H1 (cell line): ENCODE data around the gene LITAFD. TPM values are rescaled to one million over a fixed set of nuclear protein-coding genes. Genes with fewer than 3 reads are reported as not detected.

Experiments used
- CTCF ChIA-PET: fragments of 300-600 bp; sonication (Branson Sonifier 250); formaldehyde crosslinking; loops from one replicate; lab custom pipeline; 2021; ENCODE audit not compliant: partially characterized antibody; lab: Charles Lee
- POLR2A ChIA-PET: fragments of 300-600 bp; sonication (Branson Sonifier 250); formaldehyde crosslinking; loops from one replicate; lab custom pipeline; 2021; ENCODE audit warnings: inconsistent platforms; ENCODE audit not compliant: partially characterized antibody; lab: Charles Lee
- DNase-seq, 2 experiments: peaks; one replicate each; pipeline versions ENCODE4 v3.0.0 to v3.0.0-alpha.2; 2010 to 2022; ENCODE audit warnings: low spot score in 2 of 2, low read depth in 1 of 2, mixed read lengths in 1 of 2
- FAIRE-seq: peaks from 2 replicates; lab custom pipeline; 2011; peaks lifted over from hg19 to GRCh38; lab: Jason Lieb, UNC
- H2AFZ ChIP-seq: 2 replicates; pipeline ENCODE4 v1.8.1; 2012; ENCODE audit warnings: low read length, inconsistent platforms
- H2AK5ac ChIP-seq: 2 replicates; pipeline ENCODE4 v1.6.1; 2013; ENCODE audit warnings: low read depth, low read length
- H2BK120ac ChIP-seq: replicated peaks from 2 replicates; pipeline ENCODE3; 2013; ENCODE audit warnings: low read depth, low read length, inconsistent platforms
- H2BK12ac ChIP-seq: 2 replicates; pipeline ENCODE4 v1.6.1; 2013; ENCODE audit warnings: low read depth, low read length
- H2BK15ac ChIP-seq: 2 replicates; pipeline ENCODE4 v1.6.1; 2013; ENCODE audit warnings: low read length
- H2BK20ac ChIP-seq: 2 replicates; pipeline ENCODE4 v1.6.1; 2013; ENCODE audit warnings: low read length
- H2BK5ac ChIP-seq: 2 replicates; pipeline ENCODE4 v1.6.1; 2013; ENCODE audit warnings: low read depth, low read length
- H3K14ac ChIP-seq: 2 replicates; pipeline ENCODE4 v1.6.1; 2013; ENCODE audit warnings: inconsistent platforms; ENCODE audit not compliant: insufficient read length
- H3K18ac ChIP-seq: 2 replicates; pipeline ENCODE4 v1.6.1; 2013; ENCODE audit warnings: low read length; ENCODE audit errors: extremely low read depth
- H3K23ac ChIP-seq: 2 replicates; pipeline ENCODE4 v1.6.1; 2013; ENCODE audit warnings: inconsistent platforms; ENCODE audit not compliant: insufficient read length
- H3K23me2 ChIP-seq: 2 replicates; pipeline ENCODE4 v1.6.1; 2013; ENCODE audit warnings: low read depth, low read length
- H3K27ac ChIP-seq: 2 replicates; pipeline ENCODE4 v1.6.1; 2011; ENCODE audit warnings: low read depth, low read length, inconsistent platforms
- H3K27me3 ChIP-seq, 4 experiments: replicated peaks in 1 of 4; 1 replicate in 1 of 4; 2 replicates in 3 of 4; pipeline versions ENCODE4 v1.6.1 to v1.8.1; 2011 to 2013; ENCODE audit warnings: low read length in 3 of 4, mild to moderate bottlenecking in 3 of 4, inconsistent platforms in 2 of 4, mixed read lengths in 2 of 4, moderate library complexity in 1 of 4; ENCODE audit not compliant: control insufficient read depth in 3 of 4, insufficient read depth in 3 of 4; ENCODE audit errors: extremely low read depth in 1 of 4
- H3K36me3 ChIP-seq, 4 experiments: 2 replicates each; pipeline versions ENCODE4 v1.6.1 to v1.8.1; 2011 to 2013; ENCODE audit warnings: mild to moderate bottlenecking in 4 of 4, low read length in 3 of 4, moderate library complexity in 2 of 4, control low read depth in 1 of 4, inconsistent platforms in 1 of 4; ENCODE audit not compliant: insufficient read depth in 4 of 4, control insufficient read depth in 2 of 4
- H3K4ac ChIP-seq: replicated peaks from 2 replicates; pipeline ENCODE3; 2013; ENCODE audit warnings: low read length, low read depth, mixed read lengths, inconsistent platforms; ENCODE audit not compliant: insufficient read length
- H3K4me1 ChIP-seq, 4 experiments: replicated peaks in 1 of 4; 1 replicate in 1 of 4; 2 replicates in 3 of 4; pipeline versions ENCODE4 v1.6.1 to v1.8.1; 2011 to 2013; ENCODE audit warnings: low read length in 3 of 4, inconsistent platforms in 2 of 4, mixed read lengths in 1 of 4; ENCODE audit not compliant: insufficient read depth in 4 of 4, control insufficient read depth in 3 of 4
- H3K4me2 ChIP-seq, 2 experiments: 2 replicates each; pipeline versions ENCODE4 v1.6.1 to v1.8.1; 2011 to 2013; ENCODE audit warnings: low read depth in 2 of 2, low read length in 2 of 2, control low read depth in 1 of 2, inconsistent platforms in 1 of 2, mild to moderate bottlenecking in 1 of 2; ENCODE audit not compliant: insufficient read depth in 1 of 2
- H3K4me3 ChIP-seq, 4 experiments: fragments of 200-600, 300-600 bp in 1 of 4; sonication (generic), shearing (Covaris generic), sonication (Bioruptor Twin) in 1 of 4; 2 replicates each; pipeline versions ENCODE4 v1.5.1 to v1.8.1; 2011 to 2016; ENCODE audit warnings: low read length in 4 of 4, low read depth in 3 of 4, control low read depth in 2 of 4, inconsistent platforms in 2 of 4, mild to moderate bottlenecking in 2 of 4, mixed read lengths in 1 of 4, moderate library complexity in 1 of 4; ENCODE audit not compliant: insufficient read depth in 2 of 4; ENCODE audit errors: extremely low read depth in 1 of 4
- H3K56ac ChIP-seq: replicated peaks from 2 replicates; pipeline ENCODE3; 2013; ENCODE audit warnings: low read depth, mild to moderate bottlenecking, mixed read lengths, low read length, inconsistent platforms; ENCODE audit not compliant: insufficient read length
- H3K79me1 ChIP-seq: 2 replicates; pipeline ENCODE4 v1.6.1; 2013; ENCODE audit warnings: low read depth, low read length, control low read depth
- H3K79me2 ChIP-seq, 2 experiments: 2 replicates each; pipeline versions ENCODE4 v1.6.1 to v1.8.1; 2012 to 2013; ENCODE audit warnings: low read length in 2 of 2, mild to moderate bottlenecking in 2 of 2, inconsistent platforms in 1 of 2; ENCODE audit not compliant: insufficient read depth in 2 of 2, control insufficient read depth in 1 of 2
- H3K9ac ChIP-seq, 4 experiments: replicated peaks in 1 of 4; 1 replicate in 1 of 4; 2 replicates in 3 of 4; pipeline versions ENCODE4 v1.6.1 to v1.8.1; 2011 to 2013; ENCODE audit warnings: low read depth in 3 of 4, low read length in 3 of 4, control low read depth in 2 of 4, mild to moderate bottlenecking in 2 of 4, moderate library complexity in 2 of 4, inconsistent platforms in 1 of 4; ENCODE audit errors: extremely low read depth in 1 of 4
- H3K9me3 ChIP-seq, 2 experiments: 2 replicates each; pipeline versions ENCODE4 v1.6.1 to v1.8.1; 2012 to 2013; ENCODE audit warnings: mild to moderate bottlenecking in 2 of 2, moderate library complexity in 2 of 2, control low read depth in 1 of 2, inconsistent platforms in 1 of 2, low read depth in 1 of 2, low read length in 1 of 2, mixed read lengths in 1 of 2; ENCODE audit not compliant: insufficient read depth in 2 of 2
- H4K20me1 ChIP-seq, 2 experiments: replicated peaks in 1 of 2; 2 replicates each; pipeline versions ENCODE3 to v1.8.1; 2011 to 2013; ENCODE audit warnings: inconsistent platforms in 2 of 2, low read length in 2 of 2, mild to moderate bottlenecking in 1 of 2; ENCODE audit not compliant: insufficient read depth in 2 of 2, control insufficient read depth in 1 of 2
- H4K5ac ChIP-seq: 2 replicates; pipeline ENCODE4 v1.6.1; 2013; ENCODE audit warnings: low read length, low read depth, mixed read lengths, inconsistent platforms; ENCODE audit not compliant: insufficient read length
- H4K8ac ChIP-seq: 2 replicates; pipeline ENCODE4 v1.8.0; 2013; ENCODE audit warnings: mild to moderate bottlenecking, moderate library complexity, low read length, inconsistent platforms; ENCODE audit not compliant: insufficient read depth; ENCODE audit errors: extremely low read depth
- H4K91ac ChIP-seq: replicated peaks from 2 replicates; pipeline ENCODE3; 2013; ENCODE audit warnings: low read length, mixed read lengths, inconsistent platforms; ENCODE audit not compliant: insufficient read length
- KDM1A ChIP-seq: fragments of 200-600, 300-600 bp; sonication (generic); IDR thresholded peaks from 2 replicates; pipeline ENCODE4 v1.7.1; 2016; ENCODE audit warnings: mild to moderate bottlenecking, low read length, borderline replicate concordance
- POLR2AphosphoS5 ChIP-seq: IDR thresholded peaks from 2 replicates; pipeline ENCODE4 v1.6.1; 2011; ENCODE audit warnings: low read depth, low read length
- WGBS, 2 experiments: shearing (Covaris generic) in 1 of 2; methylation state at CpG; one replicate each; pipeline versions ENCODE4 v1.1.6 to v1.1.7; 2013 to 2015; ENCODE audit warnings: low lambda C conversion rate in 2 of 2, mixed read lengths in 2 of 2, inconsistent platforms in 1 of 2, low coverage in 1 of 2, missing lambda C conversion rate in 1 of 2; ENCODE audit not compliant: insufficient replicate concordance in 2 of 2, insufficient coverage in 1 of 2, insufficient read length in 1 of 2; ENCODE audit errors: extremely low coverage in 1 of 2, missing lambda C conversion rate in 1 of 2; 5-methylcytosine and 5-hydroxymethylcytosine counted together
- polyA plus RNA-seq, 7 experiments: library from polyadenylated mRNA; depleted of rRNA in 3 of 7; stranded (reverse) in 5 of 7; unstranded in 2 of 7; fragments of >200 nt in 5 of 7; fragments of 200-250 nt in 2 of 7; gene quantifications; 1 replicate in 5 of 7; 2 replicates in 1 of 7; 4 replicates in 1 of 7; pipeline versions ENCODE4 v1.2.1 to v1.2.3, GENCODE V29; 2011 to 2013; ENCODE audit warnings: missing spikeins in 2 of 7, mixed read lengths in 2 of 7
- total RNA-seq: library from RNA; stranded (reverse); fragmentation: NEBNext Ultra II Directional; extraction: Animal tissue kit (Norgen Biotek cat#: 25700); gene quantifications from 2 replicates; pipeline ENCODE4 v1.2.1, GENCODE V29; 2021

The LITAFD gene
- total and polyA plus RNA-seq, 2 of the 8 experiments (the other 6 are each of a cell fraction or from before 2014, with no cell fraction given) = not detected

DNA sequence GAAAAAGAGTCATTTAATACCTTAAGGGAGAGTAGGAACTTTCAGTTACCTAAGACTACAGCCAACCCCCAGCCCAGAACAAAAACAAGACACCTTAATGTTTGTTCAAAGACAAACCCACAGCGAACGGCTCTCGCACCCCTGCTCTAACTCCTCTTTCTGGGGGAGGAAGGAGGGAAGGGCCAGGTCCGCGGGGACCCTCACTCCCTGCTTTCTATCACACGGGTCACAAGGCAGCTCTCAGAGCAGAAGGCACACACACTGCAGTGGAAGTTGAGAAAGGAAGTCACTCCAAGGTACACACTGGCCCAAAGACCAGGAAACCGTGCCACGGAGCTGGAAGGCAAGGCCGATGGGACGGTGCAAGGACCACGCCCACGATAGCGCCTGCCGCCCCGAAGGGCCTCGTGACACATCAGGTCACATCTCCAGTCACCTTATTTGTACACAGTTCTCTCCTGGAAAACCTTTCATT is 10.0 kb downstream of the LITAFD start:
- Histone ChIP-seq H2BK120ac (no peak overlapping the region), H3K4me2 (no peak overlapping the region), H2AFZ (no peak overlapping the region), H2BK12ac (no peak overlapping the region), H3K4me3 (no peak overlapping the region), H2BK20ac (no peak overlapping the region), H3K79me2 (no peaks in the 10 kb centered on the region), H3K79me1 (no peaks in the 10 kb centered on the region), H3K56ac (no peak overlapping the region), H4K20me1 (peaks cover 2 to 15% of the 10 kb centered on the region in 2 experiments), H3K4me1 (no peaks in the 10 kb centered on the region), H4K8ac (no peak overlapping the region), H2BK15ac (no peak overlapping the region), H2AK5ac (no peak overlapping the region), H3K9me3 (no peaks in the 10 kb centered on the region), H3K9ac (no peak overlapping the region), H3K23ac (no peak overlapping the region), H3K27ac (no peak overlapping the region), H2BK5ac (no peak overlapping the region), H3K36me3 (peaks cover 38 to 64% (median 50%) of the 10 kb centered on the region in 4 experiments), H3K4ac (no peak overlapping the region), H4K5ac (no peak overlapping the region), H3K23me2 (no peaks in the 10 kb centered on the region), H3K18ac (no peak overlapping the region; the same call in 1 of the 2 replicates), H3K14ac (no peak overlapping the region), H4K91ac (no peak overlapping the region), H3K27me3 (no peaks in the 10 kb centered on the region)
- no peak for FAIRE-seq
- DNase-seq = no peak
- ChIA-PET CTCF (interaction anchor here (0.6 to 1.5 kb wide), 4 partner anchors 11 to 307 kb away, joined by 3 to 5 read pairs (median 4); no protein-coding TSS in a partner anchor), POLR2A (interaction anchor here (0.6 to 1.8 kb wide), 3 partner anchors 9 to 275 kb away, joined by 3 to 4 read pairs (median 4); no protein-coding TSS in a partner anchor)
- 93% methylated on average over 16 of the region's 16 CpGs; no CpG with 5 or more reads in 1 of the 2 experiments for WGBS, 2 experiments
- peak; percentile 48 for TF ChIP-seq POLR2AphosphoS5
- no peak for TF ChIP-seq KDM1A
